Retina (tissue), 1 donor: Measurements from ENCODE around the gene ZNF614.
"Not testable (repeated sequence)": the region's sequence is repeated elsewhere in the genome, so short reads cannot be mapped to it uniquely, and the experiment has no call there.

Experiments
- DNase-seq: peaks from one replicate; pipeline ENCODE4 v3.0.0-alpha.2; 2016

ZNF614 gene

DNA sequence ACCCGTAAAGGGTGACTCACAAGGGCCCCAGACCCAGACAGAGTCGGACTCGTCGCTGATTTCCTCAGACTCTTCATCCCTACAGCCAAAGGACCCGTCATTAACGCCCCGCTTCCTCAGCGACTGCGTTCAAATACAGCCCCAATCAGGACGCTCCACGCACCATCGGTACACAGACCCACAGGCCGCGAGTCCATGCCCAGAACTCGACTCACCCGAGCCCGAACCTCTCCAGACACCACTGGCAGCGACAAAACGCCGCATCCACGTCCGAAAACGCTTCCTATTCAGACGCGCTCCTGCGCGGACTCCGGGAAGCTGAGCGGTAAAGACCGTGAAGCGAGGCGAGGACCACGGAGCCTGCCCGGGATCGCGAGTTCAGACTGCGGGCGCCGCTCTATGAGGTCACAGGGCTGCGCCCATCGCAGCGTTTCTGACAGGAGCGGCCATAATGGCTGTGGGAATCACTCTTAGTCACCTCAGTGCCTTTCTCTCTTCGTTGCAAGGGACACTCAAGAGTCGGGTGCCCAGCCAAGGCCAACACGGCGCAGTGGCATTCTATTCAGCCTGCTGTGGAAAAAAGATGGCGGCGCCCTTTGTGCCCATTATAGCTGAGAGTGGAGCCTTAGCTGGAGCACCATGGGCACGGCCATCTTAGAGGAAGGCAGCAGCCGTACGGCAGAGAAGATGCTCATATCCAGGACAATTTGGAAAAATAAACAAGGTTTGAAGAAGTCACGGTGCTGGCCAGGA, at the start of gene ZNF614:
Gene ZNF614 (minus strand): TSS at position 353 of the 753 bp plus-strand sequence. CDS start 2,634 bp downstream, outside the sequence.
- DNase-seq: peak; percentile 98

DNA sequence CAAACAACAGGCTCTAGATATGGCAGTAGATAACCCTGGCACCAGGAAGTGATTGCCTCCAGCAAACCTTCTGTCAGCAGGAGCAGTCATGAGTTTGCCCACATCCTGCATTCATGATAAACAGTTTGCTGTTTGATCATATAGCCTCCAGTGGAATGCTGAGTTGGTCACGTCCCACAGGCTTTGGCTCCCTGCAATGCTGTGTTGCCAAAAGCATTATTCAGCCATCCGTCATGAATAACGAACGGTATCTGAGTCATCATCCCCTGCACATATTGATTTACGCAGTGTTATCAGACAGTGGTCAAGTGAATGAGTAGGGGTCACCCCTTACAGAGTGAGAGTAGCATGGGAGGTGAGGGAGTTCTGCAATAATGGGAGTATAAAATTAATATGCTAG, 42.3 kb upstream of the ZNF614 start:
- no peak for DNase-seq

GRCh38 chr19:52069653-52070052, 41.5 kb upstream of the ZNF614 start:
- DNase-seq: no peak

DNA sequence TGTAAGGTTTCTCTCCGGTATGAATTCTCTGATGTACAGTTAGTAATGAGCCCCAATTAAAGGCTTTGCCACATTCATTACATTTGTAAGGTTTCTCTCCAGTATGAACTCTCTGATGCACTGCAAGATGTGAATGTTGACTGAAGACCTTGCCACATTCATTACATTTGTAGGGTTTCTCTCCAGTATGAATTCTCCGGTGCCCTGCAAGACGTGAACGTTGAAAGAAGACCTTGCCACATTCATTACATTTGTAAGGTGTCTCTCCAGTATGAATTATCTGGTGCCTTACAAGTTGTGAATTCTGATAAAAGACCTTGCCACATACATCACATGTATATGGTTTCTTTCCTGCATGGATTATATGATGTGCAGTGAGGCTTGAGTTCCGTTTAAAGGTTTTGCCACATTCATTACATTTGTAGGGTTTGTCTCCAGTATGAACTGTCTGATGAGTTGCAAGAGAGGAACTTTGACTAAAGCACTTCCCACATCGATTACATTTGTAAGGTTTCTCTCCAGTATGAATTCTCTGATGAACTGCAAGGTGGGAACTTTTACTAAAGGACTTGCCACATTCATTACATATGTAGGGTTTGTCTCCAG, 38.2 kb upstream of the ZNF614 start:
- DNase-seq: no peak

- DNase-seq: no peak
Measured at GRCh38 chr19:52065399-52065798, 37.2 kb upstream of the ZNF614 start.

DNA sequence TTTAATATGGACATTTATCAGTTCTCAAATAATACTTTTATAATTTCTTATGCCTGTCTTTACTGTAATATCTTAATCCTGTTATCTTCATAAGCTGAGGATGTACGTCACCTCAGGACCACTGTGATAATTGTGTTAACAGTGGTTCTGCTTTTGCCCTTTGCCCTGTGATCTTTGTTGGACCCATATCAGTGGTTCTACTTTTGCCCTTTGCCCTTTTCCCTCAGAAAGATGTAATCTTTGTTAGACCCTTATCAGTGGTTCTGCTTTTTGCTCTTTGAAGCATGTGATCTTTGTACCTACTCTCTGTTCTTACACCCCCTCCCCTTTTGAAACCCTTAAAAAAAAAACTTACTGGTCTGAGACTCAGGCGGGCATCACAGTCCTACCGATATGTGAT, 28.3 kb upstream of the ZNF614 start:
- DNase-seq: not testable (repeated sequence)

DNA sequence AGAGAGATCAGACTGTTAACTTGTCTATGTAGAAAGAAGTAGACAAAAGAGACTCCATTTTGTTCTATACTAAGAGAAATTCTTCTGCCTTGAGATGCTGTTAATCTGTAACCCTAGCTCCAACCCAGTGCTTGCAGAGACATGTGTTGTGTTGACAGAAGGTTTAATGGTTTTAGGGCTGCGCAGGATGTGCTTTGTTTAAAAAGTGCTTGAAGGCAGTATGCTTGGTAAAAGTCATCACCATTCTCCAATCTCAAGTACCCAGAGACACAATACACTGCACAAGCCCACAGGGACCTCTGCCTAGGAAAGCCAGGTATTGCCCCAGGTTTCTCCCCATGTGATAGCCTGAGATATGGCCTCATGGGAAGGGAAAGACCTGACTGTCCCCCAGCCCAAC, 23.6 kb upstream of the ZNF614 start:
- DNase-seq: not testable (repeated sequence)

DNA sequence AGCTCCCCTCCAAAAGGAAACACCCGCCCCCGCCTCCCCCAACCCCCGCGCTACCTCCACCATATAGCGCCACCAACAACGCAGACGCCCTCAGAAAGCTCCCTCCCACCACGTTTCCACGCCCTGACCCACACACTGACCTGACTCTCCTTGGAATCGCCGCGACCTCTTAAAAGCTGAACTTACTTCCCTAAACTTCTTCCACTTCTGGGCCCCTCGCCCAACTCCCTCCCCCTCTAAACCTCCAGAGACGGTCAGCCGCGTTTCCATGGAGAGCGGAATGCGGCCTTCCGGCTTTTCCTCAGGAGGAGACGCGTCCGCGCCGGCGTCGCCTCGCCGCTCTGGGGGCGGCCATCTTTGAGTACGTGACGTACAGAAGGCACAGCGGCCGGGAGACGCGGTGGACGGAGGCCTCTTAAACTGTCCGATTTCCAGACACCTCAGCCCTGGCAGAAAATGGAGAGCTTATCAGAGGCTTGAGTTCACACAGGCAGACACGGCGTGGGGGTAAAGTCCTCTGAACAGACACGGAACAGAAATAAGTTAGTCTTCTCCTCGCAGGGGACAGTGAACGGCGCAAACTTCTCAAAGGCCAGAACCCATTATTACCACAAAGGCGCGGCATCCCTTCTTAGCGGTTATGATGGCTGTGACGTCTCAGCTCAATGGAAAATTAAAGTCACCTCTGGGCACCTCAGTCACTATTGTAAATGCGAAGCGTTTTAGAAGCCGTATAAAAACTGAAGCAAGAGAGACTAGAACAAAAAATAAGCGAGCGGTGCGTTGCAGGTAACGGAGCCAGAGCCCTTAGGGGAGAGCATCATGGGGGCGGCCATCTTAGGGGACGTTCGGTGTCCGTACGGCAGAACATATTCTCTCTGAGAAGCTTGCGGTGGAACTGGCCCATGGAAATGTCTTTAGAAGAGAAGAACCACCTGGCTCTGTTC, 20.6 kb upstream of the ZNF614 start, which contains the start of gene ZNF432:
Gene ZNF432 (minus strand): TSS at position 284 of the 947 bp plus-strand sequence. CDS start 1,970 bp downstream, outside the sequence.
- DNase-seq: peak; percentile 98

DNA sequence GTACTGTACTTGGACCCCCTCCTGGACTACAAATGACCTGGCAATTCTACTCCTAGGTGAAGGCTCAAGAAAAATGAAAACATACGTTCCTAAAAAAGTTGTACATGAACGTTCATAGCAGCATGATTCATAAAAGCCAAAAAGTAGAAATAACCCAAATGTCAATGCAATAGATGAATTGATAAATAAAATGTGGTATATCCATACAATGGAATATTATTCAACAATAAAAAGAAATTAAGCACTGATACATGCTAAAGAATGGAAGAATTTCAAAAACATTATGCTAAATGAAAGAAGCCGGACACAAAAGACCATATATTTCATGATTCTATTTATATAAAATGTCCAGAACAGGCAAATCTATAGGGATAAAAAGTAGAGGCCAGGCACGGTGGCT, 11.0 kb upstream of the ZNF614 start:
- DNase-seq: no peak

DNA sequence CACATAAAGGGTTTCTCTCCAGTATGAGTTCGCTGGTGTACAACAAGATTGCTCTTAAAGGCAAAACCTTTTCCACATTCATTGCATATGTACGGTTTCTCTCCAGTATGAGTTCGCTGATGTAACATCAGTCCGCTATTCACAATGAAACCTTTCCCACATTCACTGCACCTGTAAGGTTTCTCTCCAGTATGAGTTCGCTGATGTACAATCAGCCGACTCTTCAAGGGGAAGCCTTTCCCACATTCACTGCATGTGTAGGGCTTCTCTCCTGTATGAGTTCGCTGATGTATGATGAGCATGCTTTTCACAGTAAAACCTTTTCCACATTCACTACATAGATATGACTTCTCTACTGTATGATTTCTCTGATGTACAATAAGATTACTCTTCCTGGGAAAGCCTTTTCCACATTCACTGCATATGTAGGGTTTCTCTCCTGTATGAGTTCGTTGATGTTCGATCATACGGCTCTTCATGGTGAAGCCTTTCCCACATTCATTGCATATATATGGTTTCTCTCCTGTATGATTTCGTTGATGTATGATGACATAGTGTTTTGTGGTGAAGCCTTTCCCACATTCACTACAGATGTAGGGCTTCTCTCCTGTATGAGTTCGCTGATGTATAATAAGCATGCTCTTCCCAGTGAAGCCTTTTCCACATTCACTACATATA, 6.0 kb upstream of the ZNF614 start:
- DNase-seq: no peak

GRCh38 chr19:52028780-52029123, 573 bp upstream of the ZNF614 start:
- no peak for DNase-seq

- not testable (repeated sequence) for DNase-seq
Measured at GRCh38 chr19:52026255-52026990, 1.8 kb downstream of the ZNF614 start.

DNA sequence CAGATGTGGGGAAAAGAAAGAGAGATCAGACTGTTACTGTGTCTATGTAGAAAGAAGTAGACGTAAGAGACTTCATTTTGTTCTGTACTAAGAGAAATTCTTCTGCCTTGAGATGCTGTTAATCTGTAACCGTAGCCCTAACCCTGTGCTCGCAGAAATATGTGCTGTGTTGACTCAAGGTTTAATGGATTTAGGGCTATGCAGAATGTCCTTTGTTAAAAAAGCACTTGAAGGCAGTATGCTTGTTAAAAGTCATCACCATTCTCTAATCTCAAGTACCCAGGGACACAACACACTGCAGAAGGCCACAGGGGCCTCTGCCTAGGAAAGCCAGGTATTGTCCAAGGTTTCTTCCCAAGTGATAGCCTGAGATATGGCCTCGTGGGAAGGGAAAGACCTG, 3.7 kb downstream of the ZNF614 start:
- not testable (repeated sequence) for DNase-seq

DNA sequence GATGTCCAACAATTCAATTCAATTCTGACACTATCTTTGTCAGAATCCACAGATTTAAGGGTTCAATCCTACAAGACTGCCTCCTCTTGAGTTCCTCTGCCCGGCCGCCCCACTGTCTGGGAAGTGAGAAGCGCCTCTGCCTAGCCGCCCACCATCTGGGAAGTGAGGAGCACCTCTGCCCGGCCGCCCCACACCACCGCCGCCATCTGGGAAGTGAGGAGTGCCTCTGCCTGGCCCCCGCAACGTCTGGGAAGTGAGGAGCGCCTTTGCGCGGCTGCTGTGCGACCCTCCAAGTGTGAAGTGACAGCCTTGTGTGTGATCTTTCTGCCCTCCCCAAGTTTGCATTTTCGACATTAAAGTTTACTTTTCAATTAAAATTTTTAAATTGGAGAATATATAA, 6.0 kb downstream of the ZNF614 start:
- no peak for DNase-seq

DNA sequence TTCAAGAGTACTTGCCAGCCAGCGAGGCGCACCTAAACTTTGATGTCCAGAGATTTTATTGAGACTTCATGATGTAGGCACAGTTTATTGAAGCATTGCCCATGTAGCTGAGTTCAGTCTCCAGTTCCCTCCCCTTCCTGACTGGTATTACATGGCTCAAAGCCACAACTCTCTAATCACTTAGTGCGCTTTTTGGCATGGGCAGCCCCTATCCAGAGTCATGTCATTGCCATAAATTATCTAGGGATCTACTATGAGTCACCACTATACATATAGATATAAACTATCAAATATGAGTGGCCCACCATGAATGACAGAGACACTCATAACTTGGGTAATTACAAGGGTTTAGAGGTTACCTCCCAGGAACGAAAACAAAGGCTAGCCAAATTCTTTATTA, 7.7 kb downstream of the ZNF614 start:
- no peak for DNase-seq

DNA sequence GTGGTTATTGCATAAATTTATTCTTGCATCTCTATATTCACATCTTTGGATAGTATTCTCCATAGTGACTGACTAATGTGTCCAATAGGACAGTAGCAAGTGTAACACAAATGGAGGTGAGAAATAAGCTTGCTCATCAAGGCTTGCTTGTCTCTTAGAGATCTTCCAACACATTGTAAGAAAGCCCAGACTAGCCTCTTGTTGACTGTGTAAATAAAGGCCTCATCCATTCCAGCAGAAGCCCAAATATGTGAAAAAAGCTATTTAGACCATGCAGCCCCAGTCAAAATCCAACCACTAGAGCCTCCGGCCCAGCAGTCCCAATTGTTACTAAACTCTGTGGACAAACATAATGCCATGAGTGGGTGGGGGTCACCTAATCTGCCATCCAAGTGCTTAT, 17.5 kb downstream of the ZNF614 start:
- no peak for DNase-seq

DNA sequence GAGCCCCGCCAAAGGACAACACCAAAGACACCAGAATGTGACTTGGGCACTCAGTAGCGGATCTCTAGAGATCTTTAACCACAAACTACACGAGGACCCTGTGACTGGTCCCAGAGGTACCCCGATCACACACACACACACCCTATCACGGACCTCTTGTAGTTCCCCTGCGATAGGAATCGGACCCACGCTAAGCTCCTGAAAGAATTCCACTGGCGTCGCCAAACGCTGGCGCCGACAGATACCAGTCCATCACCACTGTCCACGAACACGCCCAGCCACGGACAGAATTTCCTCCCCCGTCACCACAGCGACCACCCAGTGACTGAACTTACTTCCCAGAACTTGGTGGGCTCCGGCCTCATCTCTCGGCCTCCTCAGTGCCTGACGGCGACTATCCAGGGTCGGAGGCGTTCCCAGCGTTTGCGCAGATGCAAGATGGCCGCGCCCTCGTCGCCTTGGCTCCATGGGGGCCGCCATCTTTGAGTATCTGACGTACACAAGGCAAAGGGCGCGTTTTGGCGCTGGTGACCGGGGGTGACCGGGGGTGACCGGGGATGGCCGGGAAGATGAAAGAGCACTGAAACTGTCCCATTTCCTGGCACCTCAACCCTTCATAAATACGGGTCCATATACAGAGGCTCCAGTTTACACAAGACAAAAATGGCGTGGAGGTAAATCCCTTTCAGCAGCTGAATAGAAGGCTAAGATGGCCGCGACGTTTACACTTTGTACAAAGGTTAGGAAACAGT, 20.2 kb downstream of the ZNF614 start, which contains the start of gene ZNF615:
Gene ZNF615 (minus strand): TSS at position 406 of the 752 bp plus-strand sequence. CDS start 4,500 bp downstream, outside the sequence.
- peak; percentile 97 for DNase-seq

- DNase-seq: no peak
Measured at GRCh38 chr19:52007451-52007805, 20.8 kb downstream of the ZNF614 start.

GRCh38 chr19:51994048-51994644, 34.0 kb downstream of the ZNF614 start:
- DNase-seq: no peak

DNA sequence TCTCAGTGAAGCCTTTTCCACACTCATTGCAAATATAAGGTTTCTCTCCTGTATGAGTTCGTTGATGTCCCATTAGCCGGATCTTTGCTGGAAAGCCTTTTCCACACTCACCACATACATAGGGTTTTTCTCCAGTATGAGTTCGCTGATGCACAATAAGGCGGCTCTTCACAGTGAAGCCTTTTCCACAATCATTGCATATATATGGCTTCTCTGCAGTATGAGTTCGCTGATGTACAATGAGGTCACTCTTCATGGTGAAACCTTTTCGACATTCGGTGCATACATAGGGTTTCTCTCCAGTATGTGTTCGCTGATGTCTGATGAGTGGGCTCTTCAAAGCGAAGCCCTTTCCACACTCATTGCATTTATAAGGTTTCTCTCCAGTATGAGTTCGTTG, 34.8 kb downstream of the ZNF614 start:
- no peak for DNase-seq
